HUES64 (cell line): ENCODE results near the gene IDH2.
A peak's percentile ranks its signal among the peaks of the same experiment; 100 is the strongest.

Source experiments
- H3K27ac ChIP-seq: 2 replicates; pipeline ENCODE4 v1.7.0; 2013; ENCODE audit warnings: low read depth, low read length, inconsistent platforms
- H3K27me3 ChIP-seq: 2 replicates; pipeline ENCODE4 v1.6.1; 2013; ENCODE audit warnings: mild to moderate bottlenecking, low read length; ENCODE audit not compliant: insufficient read depth
- H3K36me3 ChIP-seq: 2 replicates; pipeline ENCODE4 v1.6.1; 2013; ENCODE audit warnings: mild to moderate bottlenecking, low read length; ENCODE audit not compliant: insufficient read depth
- H3K4me1 ChIP-seq: 2 replicates; pipeline ENCODE4 v1.6.1; 2013; ENCODE audit warnings: mild to moderate bottlenecking, low read length, moderate library complexity; ENCODE audit not compliant: insufficient read depth
- H3K4me3 ChIP-seq: 2 replicates; pipeline ENCODE4 v1.5.1; 2013; ENCODE audit warnings: mild to moderate bottlenecking, low read length, moderate library complexity
- H3K9ac ChIP-seq: 2 replicates; pipeline ENCODE4 v1.6.1; 2013; ENCODE audit warnings: mild to moderate bottlenecking, low read depth, low read length
- H3K9me3 ChIP-seq: 2 replicates; pipeline ENCODE4 v1.6.1; 2013; ENCODE audit warnings: low read depth, low read length; ENCODE audit not compliant: insufficient read depth
- WGBS: fragments of 150-250, 120-280 bp; methylation state at CpG from one replicate; pipeline ENCODE4 v1.1.7; 2013; ENCODE audit warnings: missing lambda C conversion rate; 5-methylcytosine and 5-hydroxymethylcytosine counted together

Gene IDH2

GRCh38 chr15:90138071-90138833 is 36.0 kb upstream of the IDH2 start:
- H3K4me1 ChIP-seq, result peaks cover under 1% of the 10 kb centered on the region; the same call in 1 of the 2 replicates
- no peaks in the 10 kb centered on the region for H3K9me3 ChIP-seq
- no peak overlapping the region for H3K27ac ChIP-seq
- H3K9ac ChIP-seq, result no peak overlapping the region
- WGBS, result 95% methylated on average over 11 of the region's 11 CpGs
- no peaks in the 10 kb centered on the region for H3K36me3 ChIP-seq
- H3K27me3 ChIP-seq, result no peaks in the 10 kb centered on the region
- no peak overlapping the region for H3K4me3 ChIP-seq

GRCh38 chr15:90132437-90132836 is 30.2 kb upstream of the IDH2 start:
- no peaks in the 10 kb centered on the region for H3K4me1 ChIP-seq
- 82% methylated on average over 5 of the region's 5 CpGs for WGBS
- H3K27me3 ChIP-seq, result no peaks in the 10 kb centered on the region
- no peak overlapping the region for H3K9ac ChIP-seq
- H3K9me3 ChIP-seq, result 0 out of 2 replicates have a peak, but pooled peaks cover 2% of the 10 kb centered on the region
- H3K27ac ChIP-seq, result no peak overlapping the region
- no peak overlapping the region for H3K4me3 ChIP-seq
- no peaks in the 10 kb centered on the region for H3K36me3 ChIP-seq

GRCh38 chr15:90131848-90132247 is 29.6 kb upstream of the IDH2 start:
- Histone ChIP-seq H3K9ac (no peak overlapping the region), H3K36me3 (no peaks in the 10 kb centered on the region), H3K9me3 (0 out of 2 replicates have a peak, but pooled peaks cover 2% of the 10 kb centered on the region), H3K27me3 (no peaks in the 10 kb centered on the region), H3K4me3 (no peak overlapping the region), H3K27ac (no peak overlapping the region), H3K4me1 (peaks cover 4% of the 10 kb centered on the region)
- WGBS, result 91% methylated on average over 2 of the region's 2 CpGs

GRCh38 chr15:90130291-90130690 is 28.0 kb upstream of the IDH2 start:
- no peaks in the 10 kb centered on the region for H3K36me3 ChIP-seq
- no peaks in the 10 kb centered on the region for H3K27me3 ChIP-seq
- H3K9me3 ChIP-seq, result 0 out of 2 replicates have a peak, but pooled peaks cover 2% of the 10 kb centered on the region
- H3K27ac ChIP-seq, result no peak overlapping the region
- WGBS, result 94% methylated on average over 8 of the region's 8 CpGs
- H3K4me1 ChIP-seq, result peaks cover 13% of the 10 kb centered on the region
- no peak overlapping the region for H3K4me3 ChIP-seq
- no peak overlapping the region for H3K9ac ChIP-seq

GRCh38 chr15:90126596-90127435 is 24.5 kb upstream of the IDH2 start:
- peak overlapping the region; percentile 42 for H3K27ac ChIP-seq
- H3K36me3 ChIP-seq, result no peaks in the 10 kb centered on the region
- no peaks in the 10 kb centered on the region for H3K9me3 ChIP-seq
- no peak overlapping the region for H3K4me3 ChIP-seq
- 33% methylated on average over 10 of the region's 10 CpGs for WGBS
- H3K9ac ChIP-seq, result 0 out of 2 replicates have a peak overlapping the region, but pooled peaks have one; percentile 13
- H3K27me3 ChIP-seq, result no peaks in the 10 kb centered on the region
- H3K4me1 ChIP-seq, result peaks cover 13% of the 10 kb centered on the region

- Histone ChIP-seq H3K4me1 (peaks cover 13% of the 10 kb centered on the region), H3K36me3 (no peaks in the 10 kb centered on the region), H3K9me3 (no peaks in the 10 kb centered on the region), H3K4me3 (no peak overlapping the region), H3K27me3 (no peaks in the 10 kb centered on the region), H3K27ac (no peak overlapping the region), H3K9ac (no peak overlapping the region)
- WGBS, result 86% methylated on average over 5 of the region's 6 CpGs
Observed at GRCh38 chr15:90126022-90126421, 23.8 kb upstream of the IDH2 start.

GRCh38 chr15:90124507-90124906 is 22.2 kb upstream of the IDH2 start:
- H3K4me1 ChIP-seq, result peaks cover 13% of the 10 kb centered on the region
- no peaks in the 10 kb centered on the region for H3K36me3 ChIP-seq
- no peak overlapping the region for H3K27ac ChIP-seq
- no peaks in the 10 kb centered on the region for H3K9me3 ChIP-seq
- H3K27me3 ChIP-seq, result no peaks in the 10 kb centered on the region
- H3K9ac ChIP-seq, result no peak overlapping the region
- no peak overlapping the region for H3K4me3 ChIP-seq

- H3K4me3 ChIP-seq, result no peak overlapping the region
- H3K9ac ChIP-seq, result no peak overlapping the region
- H3K9me3 ChIP-seq, result no peaks in the 10 kb centered on the region
- H3K4me1 ChIP-seq, result peaks cover 2% of the 10 kb centered on the region
- 76% methylated on average over 5 of the region's 6 CpGs for WGBS
- H3K27ac ChIP-seq, result no peak overlapping the region
- no peaks in the 10 kb centered on the region for H3K36me3 ChIP-seq
- no peaks in the 10 kb centered on the region for H3K27me3 ChIP-seq
Observed at GRCh38 chr15:90121086-90121485, 18.8 kb upstream of the IDH2 start.

GRCh38 chr15:90119367-90119766 is 17.1 kb upstream of the IDH2 start:
- no peaks in the 10 kb centered on the region for H3K36me3 ChIP-seq
- H3K9ac ChIP-seq, result no peak overlapping the region
- peaks cover 9% of the 10 kb centered on the region for H3K9me3 ChIP-seq
- no peaks in the 10 kb centered on the region for H3K27me3 ChIP-seq
- no peaks in the 10 kb centered on the region; the same call in 1 of the 2 replicates for H3K4me1 ChIP-seq
- no peak overlapping the region for H3K27ac ChIP-seq
- H3K4me3 ChIP-seq, result no peak overlapping the region

GRCh38 chr15:90115783-90116182 is 13.5 kb upstream of the IDH2 start:
- 100% methylated on average over 1 of the region's 2 CpGs for WGBS
- Histone ChIP-seq H3K36me3 (no peaks in the 10 kb centered on the region), H3K27ac (no peak overlapping the region), H3K9ac (no peak overlapping the region), H3K27me3 (no peaks in the 10 kb centered on the region), H3K9me3 (peaks cover 15% of the 10 kb centered on the region), H3K4me3 (no peak overlapping the region), H3K4me1 (no peaks in the 10 kb centered on the region)

GRCh38 chr15:90114451-90114901 is 12.2 kb upstream of the IDH2 start:
- Histone ChIP-seq H3K36me3 (no peaks in the 10 kb centered on the region), H3K9me3 (peaks cover 15% of the 10 kb centered on the region), H3K9ac (no peak overlapping the region), H3K27me3 (no peaks in the 10 kb centered on the region), H3K27ac (no peak overlapping the region), H3K4me1 (no peaks in the 10 kb centered on the region), H3K4me3 (no peak overlapping the region)
- 81% methylated on average over 1 of the region's 2 CpGs for WGBS
